GM18526 (cell line): Measurements from ENCODE around the gene GADL1.

Experiments
- POLR2A ChIP-seq: IDR thresholded peaks from 3 replicates; pipeline ENCODE4 v1.6.1; 2011; ENCODE audit not compliant: insufficient read length; ENCODE audit errors: extremely low read depth

GADL1 gene

GRCh38 chr3:30908456-30909037, 14.1 kb upstream of the GADL1 start:
- TF ChIP-seq POLR2A, result no peak

- no peak for TF ChIP-seq POLR2A
Observed at GRCh38 chr3:30904996-30905395, 10.5 kb upstream of the GADL1 start.

GRCh38 chr3:30895329-30895728, 868 bp upstream of the GADL1 start:
- TF ChIP-seq POLR2A, result no peak

GRCh38 chr3:30893678-30894325, 659 bp downstream of the GADL1 start:
- TF ChIP-seq POLR2A, result no peak

GRCh38 chr3:30890907-30891306, 3.6 kb downstream of the GADL1 start:
- TF ChIP-seq POLR2A, result no peak

- TF ChIP-seq POLR2A, result no peak
Observed at GRCh38 chr3:30886888-30887287, 7.6 kb downstream of the GADL1 start.

GRCh38 chr3:30878862-30879261, 15.6 kb downstream of the GADL1 start:
- no peak for TF ChIP-seq POLR2A

GRCh38 chr3:30875505-30875904, 19.0 kb downstream of the GADL1 start:
- TF ChIP-seq POLR2A, result no peak

- TF ChIP-seq POLR2A, result no peak
Observed at GRCh38 chr3:30873671-30874070, 20.8 kb downstream of the GADL1 start.

GRCh38 chr3:30872879-30873278, 21.6 kb downstream of the GADL1 start:
- TF ChIP-seq POLR2A, result no peak

- no peak for TF ChIP-seq POLR2A
Observed at GRCh38 chr3:30871720-30872119, 22.7 kb downstream of the GADL1 start.

GRCh38 chr3:30864836-30865235, 29.6 kb downstream of the GADL1 start:
- TF ChIP-seq POLR2A, result no peak

- no peak for TF ChIP-seq POLR2A
Observed at GRCh38 chr3:30864132-30864531, 30.3 kb downstream of the GADL1 start.

GRCh38 chr3:30862004-30862403, 32.5 kb downstream of the GADL1 start:
- TF ChIP-seq POLR2A, result no peak

GRCh38 chr3:30858894-30859389, 35.5 kb downstream of the GADL1 start:
- TF ChIP-seq POLR2A, result no peak

GRCh38 chr3:30855400-30856292, 38.8 kb downstream of the GADL1 start:
- TF ChIP-seq POLR2A, result no peak
